Thyroid gland (tissue), 4 donors: ENCODE data around the gene PPP1R17.

ENCODE experiments used
- POLR2A ChIP-seq, 2 donors: fragments of 450-650 bp; IDR thresholded peaks; one replicate each; pipeline ENCODE4 v1.6.1; 2017; ENCODE audit warnings: antibody characterized with exemption in 2 of 2, mild to moderate bottlenecking in 2 of 2, moderate library complexity in 1 of 2
- TF ChIP-seq, protein P1 (sequence below), 6 experiments: fragments of 200-600 bp in 3 of 6; fragments of 450-650 bp in 3 of 6; sonication (generic) in 3 of 6; IDR thresholded peaks; one replicate each; pipeline ENCODE4 v1.5.1; 2016 to 2019; ENCODE audit warnings: antibody characterized with exemption in 6 of 6, mild to moderate bottlenecking in 2 of 6, inconsistent platforms in 1 of 6, moderate library complexity in 1 of 6

GRCh38 chr7:31687024-31687748 is at the start of gene PPP1R17:
- TF ChIP-seq, protein P1, sequence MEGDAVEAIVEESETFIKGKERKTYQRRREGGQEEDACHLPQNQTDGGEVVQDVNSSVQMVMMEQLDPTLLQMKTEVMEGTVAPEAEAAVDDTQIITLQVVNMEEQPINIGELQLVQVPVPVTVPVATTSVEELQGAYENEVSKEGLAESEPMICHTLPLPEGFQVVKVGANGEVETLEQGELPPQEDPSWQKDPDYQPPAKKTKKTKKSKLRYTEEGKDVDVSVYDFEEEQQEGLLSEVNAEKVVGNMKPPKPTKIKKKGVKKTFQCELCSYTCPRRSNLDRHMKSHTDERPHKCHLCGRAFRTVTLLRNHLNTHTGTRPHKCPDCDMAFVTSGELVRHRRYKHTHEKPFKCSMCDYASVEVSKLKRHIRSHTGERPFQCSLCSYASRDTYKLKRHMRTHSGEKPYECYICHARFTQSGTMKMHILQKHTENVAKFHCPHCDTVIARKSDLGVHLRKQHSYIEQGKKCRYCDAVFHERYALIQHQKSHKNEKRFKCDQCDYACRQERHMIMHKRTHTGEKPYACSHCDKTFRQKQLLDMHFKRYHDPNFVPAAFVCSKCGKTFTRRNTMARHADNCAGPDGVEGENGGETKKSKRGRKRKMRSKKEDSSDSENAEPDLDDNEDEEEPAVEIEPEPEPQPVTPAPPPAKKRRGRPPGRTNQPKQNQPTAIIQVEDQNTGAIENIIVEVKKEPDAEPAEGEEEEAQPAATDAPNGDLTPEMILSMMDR (IDR thresholded peaks at IDR 0.05) = no peak
- no peak for TF ChIP-seq POLR2A (IDR thresholded peaks at IDR 0.05)
